NCI-H510A treated with DMSO at 0.1 percent for 48 hours (cell line): Measurements from ENCODE around the gene GPR149.
"Not testable (repeated sequence)": the region's sequence is repeated elsewhere in the genome, so short reads cannot be mapped to it uniquely, and the experiment has no call there.

Experiments used
- DNase-seq: peaks from one replicate; lab custom pipeline; 2025; lab: John Stamatoyannopoulos, UW

GPR149 gene, protein sequence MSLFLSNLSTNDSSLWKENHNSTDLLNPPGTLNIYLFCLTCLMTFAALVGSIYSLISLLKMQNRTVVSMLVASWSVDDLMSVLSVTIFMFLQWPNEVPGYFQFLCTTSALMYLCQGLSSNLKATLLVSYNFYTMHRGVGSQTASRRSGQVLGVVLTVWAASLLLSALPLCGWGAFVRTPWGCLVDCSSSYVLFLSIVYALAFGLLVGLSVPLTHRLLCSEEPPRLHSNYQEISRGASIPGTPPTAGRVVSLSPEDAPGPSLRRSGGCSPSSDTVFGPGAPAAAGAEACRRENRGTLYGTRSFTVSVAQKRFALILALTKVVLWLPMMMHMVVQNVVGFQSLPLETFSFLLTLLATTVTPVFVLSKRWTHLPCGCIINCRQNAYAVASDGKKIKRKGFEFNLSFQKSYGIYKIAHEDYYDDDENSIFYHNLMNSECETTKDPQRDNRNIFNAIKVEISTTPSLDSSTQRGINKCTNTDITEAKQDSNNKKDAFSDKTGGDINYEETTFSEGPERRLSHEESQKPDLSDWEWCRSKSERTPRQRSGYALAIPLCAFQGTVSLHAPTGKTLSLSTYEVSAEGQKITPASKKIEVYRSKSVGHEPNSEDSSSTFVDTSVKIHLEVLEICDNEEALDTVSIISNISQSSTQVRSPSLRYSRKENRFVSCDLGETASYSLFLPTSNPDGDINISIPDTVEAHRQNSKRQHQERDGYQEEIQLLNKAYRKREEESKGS

DNA sequence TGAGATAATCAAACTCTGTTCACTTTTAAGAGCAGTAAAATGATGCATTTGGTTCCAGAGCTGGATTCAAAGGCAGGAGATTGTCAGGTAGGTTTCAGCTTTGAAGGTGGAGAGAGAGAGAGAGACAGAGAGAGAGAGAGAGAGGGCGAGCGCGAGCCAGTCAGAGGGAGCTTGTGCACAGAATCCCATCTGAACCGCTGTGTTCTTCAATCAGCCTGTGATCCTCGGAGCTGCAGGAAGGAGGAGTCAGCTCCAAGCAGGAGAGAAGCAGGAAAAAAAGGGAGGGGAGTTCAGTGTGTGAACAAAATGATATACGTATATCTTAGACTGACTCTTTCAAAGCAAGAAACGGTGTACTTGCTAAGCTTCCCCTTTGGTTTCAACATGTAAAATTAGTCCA, at the start of gene GPR149:
TSS of gene GPR149 (minus strand) at position 177 of the 400 bp plus-strand sequence. CDS start 575 bp downstream, outside the sequence.
- no peak for DNase-seq

DNA sequence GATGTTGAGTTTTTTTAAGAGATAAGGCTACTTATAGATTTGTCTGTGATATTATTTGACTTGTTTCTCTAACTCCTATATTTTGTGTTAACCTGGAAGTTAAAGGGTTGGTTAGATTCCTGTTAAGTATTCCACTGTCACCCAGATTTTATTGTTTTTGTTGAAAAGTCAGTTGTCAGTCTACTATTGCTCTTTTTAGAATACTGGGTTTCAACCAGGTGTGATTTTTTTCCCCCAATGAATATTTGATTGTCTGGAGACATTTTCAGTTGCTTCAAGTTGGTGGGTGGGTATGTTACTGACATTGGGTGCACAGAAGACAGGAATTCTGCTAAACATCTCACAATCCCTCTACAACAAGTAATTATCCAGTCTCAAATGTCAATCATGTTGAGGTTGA, 43.8 kb upstream of the GPR149 start:
- no peak for DNase-seq

DNA sequence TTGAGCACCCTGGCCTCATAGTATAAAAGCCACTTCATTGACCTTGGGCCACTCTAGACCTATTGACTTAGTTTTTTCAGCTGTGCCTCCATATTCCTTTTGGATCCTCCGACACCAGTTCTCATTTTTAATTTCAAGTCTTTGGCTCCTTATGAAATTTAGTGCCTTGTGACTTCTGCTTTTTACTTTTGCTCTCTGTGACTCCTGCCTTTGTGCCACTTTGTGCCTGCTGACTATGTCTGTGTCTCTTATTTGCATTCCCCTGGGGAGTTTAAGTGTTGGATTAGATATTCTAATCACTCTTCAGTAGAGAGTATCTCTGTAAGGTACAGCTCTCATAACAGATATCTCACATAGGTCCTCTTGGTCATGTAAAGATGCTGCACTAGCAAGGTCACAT, 39.6 kb upstream of the GPR149 start:
- no peak for DNase-seq

DNA sequence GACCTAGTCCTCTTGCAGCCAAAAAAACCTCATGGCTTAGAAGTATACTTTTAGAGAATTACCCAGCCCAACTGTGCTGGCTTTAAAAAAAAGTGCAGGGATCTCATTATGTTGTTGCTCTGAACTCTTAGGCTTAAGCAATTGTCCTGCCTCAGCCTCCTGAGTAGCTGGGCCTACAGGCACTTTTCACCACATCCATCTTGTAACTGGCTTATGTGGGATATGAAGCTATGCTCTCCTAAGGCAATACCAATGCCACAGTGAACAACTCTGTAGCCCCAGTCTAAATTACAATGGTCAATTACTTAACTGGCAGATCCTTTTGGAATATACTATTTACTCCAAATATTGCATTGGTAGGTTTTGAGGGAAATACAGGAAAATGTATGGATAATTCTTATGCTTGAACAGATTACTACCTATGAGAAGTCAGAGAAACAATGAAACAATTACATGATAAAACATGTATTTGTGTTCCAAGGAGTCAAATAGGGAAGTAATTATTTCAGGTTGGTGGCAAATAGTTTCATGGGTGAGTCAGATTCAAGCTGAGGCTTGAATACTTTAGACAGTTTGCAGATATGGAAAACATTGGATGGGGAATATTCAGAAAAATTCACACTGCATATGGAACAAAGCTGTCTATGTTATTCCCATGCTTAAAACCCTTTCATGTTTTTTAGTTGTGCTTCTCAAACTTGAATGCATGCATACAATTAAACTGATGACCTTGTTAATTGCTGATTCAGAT, 34.6 kb upstream of the GPR149 start:
- DNase-seq, result no peak

DNA sequence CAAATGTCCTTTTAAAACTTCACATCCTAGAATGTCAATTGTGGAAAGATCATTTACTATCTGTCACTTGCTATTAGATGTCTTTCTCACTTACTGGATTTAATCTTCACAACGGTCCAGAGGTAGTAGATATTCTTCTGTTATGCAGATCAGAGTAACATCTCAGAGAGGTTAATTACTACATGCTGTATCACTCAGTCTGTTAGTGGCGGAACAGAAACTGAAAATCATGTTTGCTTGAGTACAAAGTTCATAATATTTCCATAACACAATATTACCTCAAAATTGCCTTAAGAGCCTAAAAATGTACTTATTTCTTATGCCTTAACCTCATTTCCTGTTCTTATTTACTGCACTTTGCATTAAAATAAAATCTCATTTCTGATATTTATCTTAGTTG, 28.6 kb upstream of the GPR149 start:
- DNase-seq, result no peak

DNA sequence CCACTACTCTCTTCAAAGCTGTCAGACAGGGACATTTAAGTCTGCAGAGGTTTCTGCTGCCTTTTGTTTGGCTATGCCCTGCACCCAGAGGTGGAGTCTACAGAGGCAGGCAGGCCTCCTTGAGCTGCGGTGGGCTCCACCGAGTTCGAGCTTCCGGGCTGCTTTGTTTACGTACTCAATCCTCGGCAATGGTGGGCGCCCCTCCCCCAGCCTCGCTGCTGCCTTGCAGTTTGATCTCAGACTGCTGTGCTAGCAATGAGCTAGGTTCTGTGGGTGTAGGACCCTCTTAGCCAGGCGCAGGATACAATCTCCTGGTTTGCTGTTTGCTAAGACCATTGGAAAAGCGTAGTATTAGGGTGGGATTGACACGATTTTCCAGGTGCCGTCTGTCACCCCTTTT, 9.1 kb upstream of the GPR149 start:
- not testable (repeated sequence) for DNase-seq

DNA sequence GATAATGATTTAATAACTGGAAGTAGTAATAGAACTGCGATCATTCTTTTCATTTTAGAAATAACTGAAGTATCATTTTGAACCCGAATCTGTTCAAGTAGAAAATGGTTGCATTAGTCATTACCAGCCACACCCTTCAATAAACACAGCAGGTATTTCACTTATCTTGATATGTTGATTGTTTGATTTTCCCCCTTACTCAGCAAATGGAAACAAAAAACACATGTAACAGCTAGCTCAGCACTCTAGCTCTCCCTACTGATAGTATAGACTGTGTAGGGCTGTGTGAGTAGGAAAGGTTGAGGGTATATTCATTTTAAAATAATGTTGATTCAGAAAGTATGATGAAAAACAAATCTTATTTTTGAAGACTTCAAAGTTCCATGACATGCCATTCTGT, 1.1 kb upstream of the GPR149 start:
- no peak for DNase-seq

DNA sequence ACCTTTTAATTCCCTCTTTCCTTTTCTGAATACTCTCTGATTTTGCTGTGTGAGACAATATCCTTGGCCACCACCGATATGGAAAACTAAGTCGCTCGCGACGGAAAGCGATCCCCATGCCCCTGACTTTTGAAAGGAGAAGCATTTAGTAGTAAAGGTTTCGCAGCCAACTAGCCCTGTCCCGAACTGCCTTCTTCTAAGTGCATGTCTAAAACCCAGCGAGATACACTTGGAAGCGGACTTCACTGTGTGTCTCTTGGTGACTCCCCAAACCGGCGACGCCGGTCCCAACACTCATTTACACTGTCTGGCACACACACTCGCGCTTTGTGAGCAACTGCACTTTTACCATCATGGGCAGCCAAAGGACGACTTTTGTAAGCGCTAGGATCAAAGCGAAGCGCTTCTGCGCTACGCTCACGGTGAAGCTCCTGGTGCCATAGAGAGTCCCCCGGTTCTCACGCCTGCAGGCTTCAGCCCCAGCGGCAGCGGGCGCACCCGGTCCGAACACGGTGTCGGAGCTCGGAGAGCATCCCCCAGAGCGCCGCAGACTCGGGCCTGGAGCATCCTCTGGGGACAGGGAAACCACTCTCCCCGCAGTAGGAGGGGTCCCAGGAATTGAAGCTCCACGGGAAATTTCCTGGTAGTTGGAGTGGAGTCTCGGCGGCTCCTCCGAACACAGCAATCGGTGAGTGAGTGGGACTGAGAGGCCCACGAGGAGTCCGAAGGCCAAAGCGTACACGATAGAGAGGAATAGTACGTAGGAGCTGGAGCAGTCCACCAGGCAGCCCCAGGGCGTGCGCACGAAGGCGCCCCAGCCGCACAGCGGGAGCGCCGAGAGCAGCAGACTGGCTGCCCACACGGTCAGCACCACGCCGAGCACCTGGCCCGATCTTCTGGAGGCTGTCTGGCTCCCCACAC, 1.4 kb downstream of the GPR149 start:
- DNase-seq, result no peak

DNA sequence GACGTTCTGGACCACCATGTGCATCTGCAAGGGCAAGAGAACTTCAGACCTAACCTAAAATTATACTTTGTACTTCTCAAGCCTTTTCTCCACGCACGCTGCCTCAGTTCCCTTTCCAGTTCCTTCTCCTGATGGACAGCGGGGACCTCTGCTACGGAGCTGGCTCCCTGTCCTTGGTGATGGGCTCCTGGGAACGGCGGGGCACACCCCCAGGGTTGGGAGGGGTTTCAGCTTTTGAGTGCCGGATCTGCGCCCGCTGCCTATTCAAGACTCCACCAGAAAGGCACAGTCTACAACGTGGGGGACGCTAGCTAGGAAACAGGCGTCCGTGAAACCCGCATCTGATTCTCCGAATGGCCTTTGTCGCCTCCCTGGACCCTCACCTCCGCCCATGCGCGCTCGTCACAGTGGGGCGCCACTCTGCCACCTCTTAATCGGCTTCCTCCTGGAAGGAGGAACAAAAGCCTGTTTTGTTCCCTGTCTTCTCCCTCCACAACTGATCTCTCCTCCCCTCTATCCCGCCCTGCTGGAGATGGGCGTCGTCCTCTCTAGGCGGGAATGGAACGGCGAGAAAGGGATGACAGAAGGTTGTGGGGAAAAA, 2.2 kb downstream of the GPR149 start:
- DNase-seq, result no peak

DNA sequence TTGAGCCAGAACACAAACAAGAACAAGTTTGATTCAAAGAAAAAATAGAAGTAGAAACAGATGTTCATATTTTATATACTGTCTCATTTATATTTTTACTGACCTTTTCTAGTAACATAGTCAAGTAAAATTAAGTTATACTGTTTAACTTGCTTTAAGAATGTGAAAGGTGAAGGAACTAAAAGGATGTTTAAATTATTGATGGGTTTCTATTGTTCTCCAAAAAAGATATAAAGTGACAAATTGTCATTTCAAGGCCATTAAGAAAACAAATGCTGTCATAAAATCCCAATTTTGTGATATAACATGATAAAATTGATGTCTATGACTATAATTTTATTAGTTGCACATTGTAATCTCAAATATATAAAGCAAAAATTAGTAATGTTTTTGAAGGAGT, 7.3 kb downstream of the GPR149 start:
- no peak for DNase-seq

DNA sequence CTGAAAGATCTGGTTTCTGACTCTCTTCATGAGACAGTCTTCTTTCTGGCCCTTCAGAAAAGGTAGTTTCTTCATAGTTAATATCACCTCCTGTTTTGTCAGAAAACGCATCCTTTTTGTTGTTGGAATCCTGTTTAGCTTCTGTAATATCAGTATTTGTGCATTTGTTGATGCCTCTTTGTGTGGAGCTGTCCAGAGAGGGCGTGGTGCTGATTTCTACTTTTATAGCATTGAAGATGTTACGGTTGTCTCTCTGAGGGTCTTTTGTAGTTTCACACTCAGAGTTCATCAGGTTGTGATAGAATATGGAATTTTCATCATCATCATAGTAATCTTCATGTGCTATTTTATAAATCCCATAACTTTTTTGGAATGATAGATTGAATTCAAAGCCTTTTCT, 8.9 kb downstream of the GPR149 start:
- no peak for DNase-seq

DNA sequence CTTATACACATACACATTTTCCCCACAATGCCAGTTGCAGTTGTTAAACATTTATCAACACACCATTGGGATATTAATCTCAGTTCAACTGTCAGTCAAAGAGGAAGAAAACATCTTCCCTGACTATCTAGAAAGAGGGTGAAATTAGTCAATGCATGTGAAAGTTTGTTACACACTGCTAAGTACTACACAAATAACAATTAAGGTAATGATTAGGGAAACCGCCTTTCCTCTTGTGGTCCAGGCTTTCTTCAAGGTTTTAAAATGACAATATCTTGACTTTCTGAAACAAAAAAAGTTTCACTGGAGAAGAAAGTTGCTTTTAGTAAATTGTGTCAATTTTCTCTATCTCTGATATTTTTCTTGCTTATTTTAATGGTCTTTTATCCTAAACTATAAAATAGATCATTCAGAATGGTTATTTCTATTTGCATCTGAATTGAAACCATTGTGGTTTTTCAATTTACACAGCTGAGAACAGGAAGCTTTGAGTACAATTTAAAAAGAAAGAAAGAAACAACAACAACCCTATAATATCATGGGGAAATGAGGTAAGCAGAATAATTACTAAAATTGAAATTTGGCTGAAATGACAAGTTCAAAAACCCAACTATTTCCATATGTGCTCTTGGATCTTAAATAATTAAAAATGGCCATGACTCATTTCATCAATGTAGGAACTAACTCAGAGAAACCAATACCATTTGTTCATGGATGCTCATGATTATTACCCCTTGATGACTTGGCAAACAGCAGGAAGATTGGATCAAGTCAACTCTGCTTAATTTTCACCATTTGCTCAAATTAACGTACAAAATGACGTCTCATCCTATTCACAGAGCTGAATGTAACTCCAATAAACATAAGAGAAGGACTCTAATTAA, 31.7 kb downstream of the GPR149 start:
- no peak for DNase-seq

DNA sequence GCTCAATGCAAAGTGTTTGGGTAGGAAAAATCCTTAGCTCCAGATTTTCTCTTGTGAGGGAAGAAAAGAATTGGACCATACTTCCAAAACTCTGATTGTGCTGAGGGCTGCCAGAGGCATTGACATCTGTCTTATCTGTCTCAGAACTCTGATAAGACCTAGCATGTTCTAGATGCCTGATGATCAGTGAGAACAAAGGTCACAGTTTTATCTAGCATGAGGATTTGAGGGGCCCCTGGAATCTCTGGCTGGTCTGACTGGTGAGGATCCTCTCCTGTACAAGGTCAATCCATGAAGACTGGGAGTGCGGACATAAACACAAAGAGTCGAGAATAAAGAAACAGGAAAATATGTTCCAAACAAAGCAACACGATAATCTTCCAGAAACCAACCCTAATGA, 40.1 kb downstream of the GPR149 start:
- DNase-seq, result no peak

DNA sequence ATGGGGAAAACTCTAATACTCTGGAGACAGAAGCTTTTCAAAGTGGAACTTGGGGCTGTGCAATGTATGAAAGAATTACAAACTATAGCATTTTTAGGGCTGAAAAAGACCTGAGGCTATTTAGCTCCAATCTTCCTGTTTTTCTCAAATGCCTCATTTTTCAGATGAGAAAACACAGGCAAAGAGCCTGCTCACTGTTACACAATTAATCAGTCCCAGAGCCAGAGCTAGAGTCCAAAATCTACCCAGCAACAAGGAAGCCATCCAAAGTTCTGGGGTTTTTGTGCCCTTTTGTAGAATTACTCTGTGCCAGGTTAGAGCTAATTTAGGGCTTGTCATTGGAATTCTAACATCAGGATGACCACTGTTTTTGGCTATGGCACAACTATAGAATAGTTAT, 45.5 kb downstream of the GPR149 start:
- DNase-seq, result no peak

DNA sequence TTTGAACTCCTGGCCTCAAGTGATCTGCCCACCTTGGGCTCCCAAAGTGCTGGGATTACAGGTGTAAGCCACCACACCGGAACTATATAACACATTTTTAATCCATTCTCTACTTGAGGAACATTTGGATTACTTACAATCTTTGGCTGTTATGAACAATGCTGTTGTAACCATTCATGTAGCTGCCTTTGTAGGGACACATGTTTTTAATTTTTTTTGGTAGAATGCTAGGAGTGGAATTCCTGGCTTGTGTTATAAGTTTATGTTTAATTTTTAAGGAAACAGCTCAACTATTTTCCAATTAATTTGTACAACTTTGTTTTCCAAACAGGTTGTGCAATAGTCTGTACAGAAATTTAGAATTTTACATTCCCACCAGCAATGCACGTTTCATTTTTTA, 51.7 kb downstream of the GPR149 start:
- DNase-seq, result no peak

DNA sequence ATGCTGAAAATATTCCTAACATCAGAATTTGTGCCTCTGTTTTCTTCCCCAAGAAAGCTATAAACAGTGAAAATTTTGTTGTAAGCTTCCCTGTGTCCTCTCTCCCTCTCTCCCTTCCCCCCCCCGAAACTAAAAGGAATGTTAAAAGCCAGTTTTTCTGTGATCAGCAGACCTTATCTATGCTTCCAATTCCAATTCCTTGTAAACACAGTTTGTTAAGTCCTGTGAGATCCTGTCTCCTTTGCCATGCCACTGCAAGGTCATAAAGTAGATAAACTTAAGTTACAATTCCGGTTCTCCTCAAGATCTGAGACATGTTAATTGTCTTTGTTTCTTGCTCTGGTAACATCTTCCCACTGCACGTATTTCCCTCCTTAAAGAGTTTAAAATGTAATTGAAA, 62.8 kb downstream of the GPR149 start:
- DNase-seq, result no peak

DNA sequence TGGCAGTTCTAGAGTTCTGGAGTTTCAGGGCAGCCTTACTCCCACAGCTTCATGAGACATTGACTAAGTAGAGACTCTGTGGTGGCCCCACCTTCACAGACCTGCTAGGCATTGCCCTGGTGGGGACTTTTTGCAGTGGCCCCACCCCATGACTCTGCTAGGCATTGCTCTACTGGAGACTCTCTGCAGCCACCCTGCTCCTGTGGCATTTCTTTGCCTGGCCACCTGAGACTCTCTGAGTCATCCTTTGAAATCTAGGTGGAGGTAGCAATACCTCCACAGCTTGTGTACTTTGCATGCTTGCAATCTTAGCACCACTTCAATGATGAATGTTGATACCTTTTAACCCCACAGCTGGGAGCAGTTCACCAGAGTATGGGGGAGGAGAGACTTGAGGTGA, 65.1 kb downstream of the GPR149 start:
- DNase-seq, result no peak

DNA sequence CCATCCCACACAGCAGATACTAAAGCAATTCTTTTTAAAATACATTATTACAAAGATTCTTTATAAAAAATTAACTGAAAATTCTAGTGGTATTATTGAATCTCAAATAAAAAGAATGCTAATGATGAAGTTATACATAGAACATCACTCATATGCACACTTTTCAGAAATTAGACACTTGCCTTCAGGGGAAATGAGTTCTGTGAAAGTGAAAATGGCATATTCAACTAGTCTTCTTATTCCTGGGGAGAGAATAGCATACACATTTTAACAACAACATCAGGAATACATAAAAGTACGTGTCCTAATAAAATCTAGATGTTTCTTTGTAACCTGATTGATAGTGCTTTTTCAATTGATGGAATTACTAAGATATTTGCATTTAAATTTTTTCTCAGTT, 68.9 kb downstream of the GPR149 start:
- DNase-seq, result no peak

DNA sequence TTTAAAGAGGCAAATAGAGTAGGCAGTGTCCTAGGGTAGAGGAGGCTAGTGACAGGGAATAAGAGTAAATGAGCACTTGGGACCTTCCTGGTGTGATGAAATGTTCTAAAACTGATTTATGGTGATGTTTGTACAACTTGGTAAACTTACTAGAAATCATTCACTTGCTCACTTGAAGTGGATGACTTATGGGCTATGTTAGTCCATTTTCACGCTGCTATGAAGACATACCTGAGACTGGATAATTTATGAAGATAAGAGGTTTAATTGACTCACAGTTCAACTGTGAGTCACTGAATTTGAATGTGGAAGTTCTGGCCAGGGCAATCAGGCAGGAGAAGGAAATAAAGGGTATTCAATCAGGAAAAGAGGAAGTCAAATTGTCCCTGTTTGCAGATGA, 74.0 kb downstream of the GPR149 start:
- no peak for DNase-seq

DNA sequence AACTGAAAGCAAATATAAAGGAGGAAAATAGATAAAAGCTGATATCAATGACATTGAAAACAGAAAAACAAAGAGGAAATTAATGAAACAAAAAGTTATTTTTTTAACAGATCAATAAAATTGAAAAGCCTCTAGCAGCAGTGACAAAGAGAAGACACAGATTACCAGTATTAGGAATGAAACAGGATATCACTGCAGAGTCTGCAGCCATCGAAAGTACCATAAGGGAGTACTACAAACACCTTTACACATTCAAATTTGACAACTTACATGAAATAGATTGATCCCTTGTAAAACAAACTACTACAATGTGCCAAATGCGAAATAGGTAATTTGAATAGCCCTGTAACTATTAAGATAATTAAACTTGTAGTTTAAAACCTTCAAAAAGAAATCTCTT, 80.8 kb downstream of the GPR149 start:
- DNase-seq, result no peak
